ENCODE data around the gene ADORA2A. TPM values are rescaled to one million over a fixed set of nuclear protein-coding genes. Genes with fewer than 3 reads are reported as not detected.

ADORA2A gene
- total RNA-seq, 1 experiment from 2014 or later = 3.5 TPM

DNA sequence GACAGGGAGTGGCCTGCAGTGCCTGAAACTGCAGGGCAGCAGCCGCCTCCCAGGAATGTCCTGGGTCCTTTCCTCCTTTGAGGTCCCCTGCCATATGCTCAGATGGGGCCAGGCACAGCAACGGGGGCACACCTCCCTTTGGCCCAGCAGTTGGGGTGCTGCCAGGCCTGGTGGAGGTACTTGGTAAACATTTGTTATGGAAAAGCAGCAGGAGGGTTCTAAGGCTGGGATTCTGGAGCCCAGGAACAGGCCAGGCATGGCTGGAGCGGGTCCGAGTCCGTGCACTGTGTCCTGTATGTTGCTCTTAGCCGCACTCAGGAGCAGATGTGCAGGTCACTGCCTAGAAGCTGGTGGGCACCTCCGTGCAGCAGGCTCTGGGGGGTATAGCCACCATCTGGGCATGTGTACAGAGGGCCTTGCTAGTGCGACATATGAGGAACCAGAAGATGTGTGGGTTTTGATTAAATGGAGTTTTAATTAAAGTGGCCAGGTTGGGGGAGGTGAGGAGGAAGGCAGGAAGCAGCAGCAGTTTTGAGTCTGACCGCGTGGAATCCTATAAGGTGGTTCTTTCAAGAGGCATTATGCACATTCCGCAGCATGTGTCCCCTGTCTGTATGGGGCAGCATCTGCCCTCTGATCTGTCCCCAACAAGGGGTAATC lies 1.5 kb downstream of the ADORA2A start:
- Histone ChIP-seq H4K5ac (ENCODE audit: insufficient read length, low read depth, low read length) (no peak overlapping the region), H3K18ac (ENCODE audit: insufficient read length, low read depth, low read length) (no peak overlapping the region), H2AFZ (ENCODE audit: low read length) (no peak overlapping the region), H2BK20ac (ENCODE audit: low read depth, low read length, poor library complexity, severe bottlenecking) (no peak overlapping the region), H3K79me2 (ENCODE audit: insufficient read depth, low read length) (no peaks in the 10 kb centered on the region), H3K4ac (ENCODE audit: low read depth, low read length) (no peak overlapping the region), H3K79me1 (ENCODE audit: insufficient read depth, low read depth, low read length, poor library complexity, severe bottlenecking) (no peaks in the 10 kb centered on the region), H3T11ph (ENCODE audit: low read length) (no peak overlapping the region), H4K8ac (replicated peaks; ENCODE audit: insufficient read length, low read depth, low read length) (no peak overlapping the region), H3K4me2 (ENCODE audit: insufficient read depth, insufficient read length, low read length) (no peak overlapping the region), H3K9ac (ENCODE audit: extremely low read depth, insufficient read length, low read length) (no peak overlapping the region), H4K91ac (ENCODE audit: insufficient read length, low read depth, low read length) (no peak overlapping the region), H2BK15ac (ENCODE audit: low read depth, low read length) (no peak overlapping the region), H3K23me2 (ENCODE audit: insufficient read length, low read depth, low read length, poor library complexity, severe bottlenecking) (peaks cover 7% of the 10 kb centered on the region), H3K23ac (ENCODE audit: insufficient read length, low read depth, low read length) (no peak overlapping the region), H2BK120ac (ENCODE audit: low read depth, low read length, poor library complexity, severe bottlenecking) (no peak overlapping the region), H3K9me3 (ENCODE audit: control insufficient read depth, low read depth, low read length) (no peaks in the 10 kb centered on the region), H3K27ac (ENCODE audit: insufficient read length, low read depth, low read length) (no peak overlapping the region), H2BK5ac (ENCODE audit: insufficient read length, low read length) (no peak overlapping the region), H2AK5ac (ENCODE audit: insufficient read length, low read length) (no peak overlapping the region), H3K27me3 (ENCODE audit: insufficient read depth, low read length) (no peaks in the 10 kb centered on the region; the same call in 1 of the 2 replicates), H2BK12ac (ENCODE audit: insufficient read length, low read depth, low read length) (no peak overlapping the region), H3K14ac (ENCODE audit: insufficient read depth, low read length) (no peak overlapping the region), H3K4me1 (ENCODE audit: insufficient read depth, low read length) (0 out of 2 replicates have a peak, but pooled peaks cover 5% of the 10 kb centered on the region), H3K56ac (ENCODE audit: insufficient read length, low read depth, low read length) (no peak overlapping the region), H4K20me1 (ENCODE audit: control insufficient read depth, insufficient read depth, insufficient read length) (peaks cover 2% of the 10 kb centered on the region)
- H3K27me3 Mint-ChIP-seq (ENCODE audit: low read depth) = peaks cover 24% of the 10 kb centered on the region
- WGBS (ENCODE audit: extremely low coverage, insufficient read length, low lambda C conversion rate) = no CpG with 5 or more reads among the region's 11 CpGs
- H3K4me1 Mint-ChIP-seq = peaks cover 13 to 28% of the 10 kb centered on the region in 2 experiments
- H3K4me3 Mint-ChIP-seq = no peak overlapping the region
- TF ChIP-seq, protein P1, sequence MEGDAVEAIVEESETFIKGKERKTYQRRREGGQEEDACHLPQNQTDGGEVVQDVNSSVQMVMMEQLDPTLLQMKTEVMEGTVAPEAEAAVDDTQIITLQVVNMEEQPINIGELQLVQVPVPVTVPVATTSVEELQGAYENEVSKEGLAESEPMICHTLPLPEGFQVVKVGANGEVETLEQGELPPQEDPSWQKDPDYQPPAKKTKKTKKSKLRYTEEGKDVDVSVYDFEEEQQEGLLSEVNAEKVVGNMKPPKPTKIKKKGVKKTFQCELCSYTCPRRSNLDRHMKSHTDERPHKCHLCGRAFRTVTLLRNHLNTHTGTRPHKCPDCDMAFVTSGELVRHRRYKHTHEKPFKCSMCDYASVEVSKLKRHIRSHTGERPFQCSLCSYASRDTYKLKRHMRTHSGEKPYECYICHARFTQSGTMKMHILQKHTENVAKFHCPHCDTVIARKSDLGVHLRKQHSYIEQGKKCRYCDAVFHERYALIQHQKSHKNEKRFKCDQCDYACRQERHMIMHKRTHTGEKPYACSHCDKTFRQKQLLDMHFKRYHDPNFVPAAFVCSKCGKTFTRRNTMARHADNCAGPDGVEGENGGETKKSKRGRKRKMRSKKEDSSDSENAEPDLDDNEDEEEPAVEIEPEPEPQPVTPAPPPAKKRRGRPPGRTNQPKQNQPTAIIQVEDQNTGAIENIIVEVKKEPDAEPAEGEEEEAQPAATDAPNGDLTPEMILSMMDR (conservative IDR thresholded peaks at IDR 0.05) = no peak
- no peaks in the 10 kb centered on the region; a peak in 1 of 7 replicates for H3K36me3 Mint-ChIP-seq (ENCODE audit: insufficient read depth in 1 of 3, low read depth in 3 of 3)
- H3K27ac Mint-ChIP-seq = peak overlapping the region in 1 of 3 experiments; percentile 5; a peak in 1 of 7 replicates
- DNase-seq = no peak
- no peaks in the 10 kb centered on the region for H3K9me3 Mint-ChIP-seq

All from H9 (cell line).